AG10803 (cell line): ENCODE data around the gene PEX11A.
A peak's percentile ranks its signal among the peaks of the same experiment; 100 is the strongest.

Experiments
- DNase-seq: peaks from one replicate; pipeline ENCODE4 v3.0.0; 2010; ENCODE audit warnings: low read depth
- H3K4me3 ChIP-seq: 2 replicates; pipeline ENCODE4 v1.5.1; 2011; ENCODE audit warnings: mild to moderate bottlenecking, low read length, control low read depth
- TF ChIP-seq, protein P1 (sequence below): conservative IDR thresholded peaks from 2 replicates; pipeline ENCODE4 v1.5.1; 2011; ENCODE audit warnings: mild to moderate bottlenecking, low read length, control low read depth, inconsistent platforms

The PEX11A gene, protein sequence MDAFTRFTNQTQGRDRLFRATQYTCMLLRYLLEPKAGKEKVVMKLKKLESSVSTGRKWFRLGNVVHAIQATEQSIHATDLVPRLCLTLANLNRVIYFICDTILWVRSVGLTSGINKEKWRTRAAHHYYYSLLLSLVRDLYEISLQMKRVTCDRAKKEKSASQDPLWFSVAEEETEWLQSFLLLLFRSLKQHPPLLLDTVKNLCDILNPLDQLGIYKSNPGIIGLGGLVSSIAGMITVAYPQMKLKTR

DNA sequence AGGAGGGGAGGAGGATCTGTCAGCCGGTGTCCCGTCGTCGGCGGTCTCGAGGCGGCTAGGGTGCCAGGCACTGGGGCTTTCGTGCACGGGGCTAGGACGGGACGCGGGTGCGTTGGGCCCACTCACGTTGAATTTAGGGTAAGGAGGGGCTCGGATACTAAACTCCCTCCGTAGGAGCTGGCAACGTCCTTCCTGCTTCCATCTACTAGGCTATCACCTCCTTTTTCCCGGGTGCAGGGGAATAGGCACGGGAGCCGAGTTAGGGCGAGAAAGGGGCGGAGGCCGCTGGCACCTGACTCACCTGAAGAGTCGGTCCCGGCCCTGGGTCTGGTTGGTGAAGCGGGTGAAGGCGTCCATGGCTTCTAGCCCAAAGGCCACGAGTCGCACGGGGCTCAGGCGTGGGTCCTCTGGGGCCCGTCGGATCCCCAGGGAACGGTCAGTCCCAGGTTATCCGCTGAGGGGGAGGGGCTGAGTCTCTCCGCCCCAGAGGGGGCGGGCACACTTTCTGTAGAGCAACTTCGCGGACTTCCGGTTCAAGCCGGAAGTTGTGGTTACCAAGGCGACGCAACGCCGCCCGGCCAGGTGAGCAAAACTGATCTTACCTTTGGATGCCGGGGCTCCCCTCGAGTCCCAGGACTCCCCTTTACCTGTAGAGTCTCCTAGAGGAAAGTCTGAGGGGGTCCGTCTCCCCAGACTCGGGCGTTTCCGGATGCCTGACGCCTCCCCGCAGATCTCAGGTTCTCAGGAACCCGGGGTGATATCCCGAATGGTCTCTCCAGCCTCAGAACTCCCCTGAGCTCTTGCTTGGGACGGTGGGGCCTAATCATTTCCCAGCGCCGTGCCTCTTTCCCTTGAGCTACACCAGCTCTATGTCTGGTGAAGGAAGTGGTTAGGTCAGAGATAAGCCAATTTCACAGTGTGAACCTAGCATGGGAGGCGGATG lies at the start of gene PEX11A, which contains the start of gene WDR93:
Gene PEX11A, minus strand, starts transcription at position 479 of the 943 bp plus-strand sequence. Its CDS starts 122 bp downstream, at position 357.
Gene WDR93, plus strand, starts transcription at position 536 of the 943 bp plus-strand sequence. CDS start 10,936 bp downstream, outside the sequence.
- peak within 1 kb of the TSS; percentile 95 for H3K4me3 ChIP-seq
- TF ChIP-seq, protein P1, sequence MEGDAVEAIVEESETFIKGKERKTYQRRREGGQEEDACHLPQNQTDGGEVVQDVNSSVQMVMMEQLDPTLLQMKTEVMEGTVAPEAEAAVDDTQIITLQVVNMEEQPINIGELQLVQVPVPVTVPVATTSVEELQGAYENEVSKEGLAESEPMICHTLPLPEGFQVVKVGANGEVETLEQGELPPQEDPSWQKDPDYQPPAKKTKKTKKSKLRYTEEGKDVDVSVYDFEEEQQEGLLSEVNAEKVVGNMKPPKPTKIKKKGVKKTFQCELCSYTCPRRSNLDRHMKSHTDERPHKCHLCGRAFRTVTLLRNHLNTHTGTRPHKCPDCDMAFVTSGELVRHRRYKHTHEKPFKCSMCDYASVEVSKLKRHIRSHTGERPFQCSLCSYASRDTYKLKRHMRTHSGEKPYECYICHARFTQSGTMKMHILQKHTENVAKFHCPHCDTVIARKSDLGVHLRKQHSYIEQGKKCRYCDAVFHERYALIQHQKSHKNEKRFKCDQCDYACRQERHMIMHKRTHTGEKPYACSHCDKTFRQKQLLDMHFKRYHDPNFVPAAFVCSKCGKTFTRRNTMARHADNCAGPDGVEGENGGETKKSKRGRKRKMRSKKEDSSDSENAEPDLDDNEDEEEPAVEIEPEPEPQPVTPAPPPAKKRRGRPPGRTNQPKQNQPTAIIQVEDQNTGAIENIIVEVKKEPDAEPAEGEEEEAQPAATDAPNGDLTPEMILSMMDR = no peak
- peak; percentile 56 for DNase-seq

DNA sequence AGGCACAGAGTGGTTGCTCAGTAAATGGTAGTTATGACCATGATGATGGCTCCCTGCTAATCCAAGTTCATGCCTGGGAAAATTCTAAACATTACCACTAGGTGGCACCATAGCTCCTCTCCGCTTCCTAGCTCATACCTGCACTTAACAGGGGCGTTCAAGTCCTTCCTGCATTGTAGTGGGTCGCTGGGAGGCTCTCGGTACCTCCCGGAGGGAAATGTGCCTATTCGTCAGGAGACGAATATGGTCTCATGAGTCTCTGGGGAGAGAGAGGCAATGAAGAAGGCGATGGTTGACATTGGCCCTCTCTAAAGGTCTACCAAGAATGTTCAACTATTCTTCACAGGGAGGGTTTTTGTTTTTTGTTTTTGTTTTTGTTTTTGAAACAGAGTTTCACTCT lies 49.6 kb upstream of the PEX11A start:
- TF ChIP-seq, protein P1 = peak; percentile 91
- no peak overlapping the region for H3K4me3 ChIP-seq
- DNase-seq = peak; percentile 65

DNA sequence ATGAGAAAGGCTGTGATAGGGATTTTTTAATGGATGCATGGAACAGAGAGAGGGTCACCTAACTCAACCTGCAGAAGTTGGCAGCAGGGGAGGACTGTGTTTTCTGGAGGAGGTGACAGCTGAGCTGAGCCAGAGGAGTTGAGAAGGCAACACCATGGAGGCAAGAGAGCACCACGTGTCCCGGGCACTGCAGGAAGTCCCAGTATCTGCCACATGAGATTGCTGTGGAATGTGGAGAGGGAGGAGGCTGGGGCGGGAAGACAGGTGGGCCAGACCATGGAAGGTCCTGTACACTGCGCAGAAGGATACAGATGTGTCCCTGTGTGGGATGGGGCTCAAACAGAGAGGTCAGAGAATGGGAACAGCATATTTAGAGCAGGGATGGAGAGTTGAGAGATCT lies 45.2 kb upstream of the PEX11A start:
- DNase-seq = no peak
- TF ChIP-seq, protein P1 = no peak
- H3K4me3 ChIP-seq = no peak overlapping the region

DNA sequence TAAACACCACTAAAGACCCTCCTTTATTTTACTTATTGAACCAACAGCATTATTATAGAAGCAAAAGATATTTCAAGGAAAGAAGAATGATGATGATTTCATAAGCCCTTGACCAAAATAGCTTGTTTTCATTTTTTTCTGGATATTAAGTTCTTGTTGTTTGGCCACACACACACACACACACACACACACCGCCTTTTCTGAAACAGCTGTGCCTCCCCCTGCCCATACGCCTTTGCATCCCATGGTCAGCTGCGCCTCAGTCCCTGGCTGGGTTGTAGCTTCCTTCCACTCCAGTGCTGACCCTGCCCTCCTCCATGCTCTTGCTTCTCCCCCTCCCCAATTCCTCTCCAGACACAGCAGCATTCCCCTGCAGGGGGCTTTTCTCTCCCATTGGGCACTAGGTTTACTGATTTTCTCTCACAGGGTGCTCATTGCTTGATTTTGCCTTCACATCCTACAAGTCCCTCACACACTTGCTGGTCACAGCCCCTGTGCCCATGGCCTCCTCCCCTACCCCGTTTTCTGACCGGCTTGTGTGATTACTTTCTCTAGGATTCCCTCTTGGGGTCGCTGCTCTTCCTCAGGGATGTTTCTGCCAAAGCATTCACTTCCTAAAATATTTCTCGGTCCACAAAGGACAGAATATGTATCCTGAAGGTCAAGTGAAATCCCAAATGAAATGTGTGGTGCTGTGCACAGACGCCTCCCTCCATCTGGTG lies 42.1 kb upstream of the PEX11A start:
- H3K4me3 ChIP-seq = no peak overlapping the region
- peak; percentile 7 for DNase-seq
- TF ChIP-seq, protein P1 = no peak

DNA sequence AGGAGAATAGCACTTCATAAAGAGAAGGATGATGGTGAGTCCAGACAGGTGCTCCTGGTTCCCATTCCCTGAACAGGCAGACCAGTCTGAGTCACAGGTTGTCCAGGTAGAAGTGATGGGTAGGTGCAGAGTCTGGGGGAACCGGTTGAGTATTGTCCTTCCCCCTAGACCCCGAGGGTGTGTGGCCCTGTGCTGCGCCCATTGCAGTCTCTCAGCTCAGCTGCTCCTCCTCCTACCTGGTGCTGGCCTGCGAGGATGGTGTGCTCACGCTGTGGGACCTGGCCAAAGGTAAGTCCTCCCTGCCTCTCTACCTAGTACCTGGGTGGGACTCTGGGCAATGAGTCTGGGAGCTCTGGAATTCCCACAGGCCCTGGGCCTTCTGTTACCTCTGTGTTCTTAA lies 40.7 kb upstream of the PEX11A start:
- no peak overlapping the region for H3K4me3 ChIP-seq
- DNase-seq = no peak
- TF ChIP-seq, protein P1 = no peak

DNA sequence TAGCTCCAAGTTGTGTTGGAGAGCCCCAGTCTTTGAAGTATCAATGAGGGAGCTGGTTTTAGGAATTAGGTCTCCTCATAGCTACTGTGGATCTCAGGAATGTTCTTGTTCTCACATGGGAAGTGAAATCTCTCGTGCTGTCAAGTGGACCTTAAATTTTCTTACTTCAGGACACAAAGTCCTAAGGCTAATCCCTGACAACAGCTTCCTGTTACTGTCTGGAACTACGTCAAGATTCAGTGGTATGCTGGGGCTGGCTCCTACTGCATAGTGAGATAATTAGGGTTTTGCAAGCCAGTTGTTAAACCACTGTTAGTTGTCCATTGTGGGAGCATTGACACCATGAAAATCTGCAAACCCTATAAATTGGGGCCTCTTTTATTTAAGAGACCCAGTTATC lies 37.7 kb upstream of the PEX11A start:
- peak; percentile 69 for DNase-seq
- no peak overlapping the region for H3K4me3 ChIP-seq
- TF ChIP-seq, protein P1 = no peak
